ENCODE data around the gene INHBB.

Gene INHBB

GRCh38 chr2:120381192-120381591 is 35.3 kb downstream of the INHBB start:
- TF ChIP-seq, protein P1, sequence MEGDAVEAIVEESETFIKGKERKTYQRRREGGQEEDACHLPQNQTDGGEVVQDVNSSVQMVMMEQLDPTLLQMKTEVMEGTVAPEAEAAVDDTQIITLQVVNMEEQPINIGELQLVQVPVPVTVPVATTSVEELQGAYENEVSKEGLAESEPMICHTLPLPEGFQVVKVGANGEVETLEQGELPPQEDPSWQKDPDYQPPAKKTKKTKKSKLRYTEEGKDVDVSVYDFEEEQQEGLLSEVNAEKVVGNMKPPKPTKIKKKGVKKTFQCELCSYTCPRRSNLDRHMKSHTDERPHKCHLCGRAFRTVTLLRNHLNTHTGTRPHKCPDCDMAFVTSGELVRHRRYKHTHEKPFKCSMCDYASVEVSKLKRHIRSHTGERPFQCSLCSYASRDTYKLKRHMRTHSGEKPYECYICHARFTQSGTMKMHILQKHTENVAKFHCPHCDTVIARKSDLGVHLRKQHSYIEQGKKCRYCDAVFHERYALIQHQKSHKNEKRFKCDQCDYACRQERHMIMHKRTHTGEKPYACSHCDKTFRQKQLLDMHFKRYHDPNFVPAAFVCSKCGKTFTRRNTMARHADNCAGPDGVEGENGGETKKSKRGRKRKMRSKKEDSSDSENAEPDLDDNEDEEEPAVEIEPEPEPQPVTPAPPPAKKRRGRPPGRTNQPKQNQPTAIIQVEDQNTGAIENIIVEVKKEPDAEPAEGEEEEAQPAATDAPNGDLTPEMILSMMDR (IDR thresholded peaks at IDR 0.05; ENCODE audit: borderline replicate concordance, insufficient read depth, low read depth, low read length), result no peak

DNA sequence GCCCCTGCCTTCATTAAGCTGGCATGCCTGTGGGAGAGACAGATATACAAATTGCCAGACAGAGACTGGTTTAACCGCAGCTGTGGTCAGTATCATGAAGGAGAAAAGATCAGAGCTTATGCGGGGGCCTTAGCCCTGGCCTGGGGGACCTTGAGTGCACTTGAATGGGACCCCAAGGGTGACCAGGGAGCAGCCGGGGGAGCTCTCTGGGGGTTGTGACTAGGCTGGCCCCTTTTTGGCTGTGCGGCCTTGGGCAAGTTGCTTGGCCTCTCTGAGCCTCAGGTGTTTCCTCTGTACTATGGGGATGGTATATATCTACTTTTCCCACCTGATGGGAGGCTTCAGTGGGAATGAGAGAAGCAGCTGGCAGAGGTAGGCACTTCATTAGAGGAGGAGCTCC is 35.7 kb downstream of the INHBB start:
- TF ChIP-seq, protein P1 (IDR thresholded peaks at IDR 0.05; ENCODE audit: borderline replicate concordance, insufficient read depth, low read depth, low read length), result no peak

More at GRCh38 chr2:120381192-120381591, 35.3 kb downstream of the INHBB start:
- no peak overlapping the region for H3K4me3 ChIP-seq (ENCODE audit: low read depth, low read length)

GRCh38 chr2:120382541-120383144 is 36.7 kb downstream of the INHBB start:
- TF ChIP-seq, protein P1 (IDR thresholded peaks at IDR 0.05; ENCODE audit: borderline replicate concordance, insufficient read depth, low read depth, low read length), result no peak
- no peak overlapping the region for H3K4me3 ChIP-seq (ENCODE audit: low read depth, low read length)

More for the DNA sequence above, 35.7 kb downstream of the INHBB start:
- no peak overlapping the region for H3K4me3 ChIP-seq (ENCODE audit: low read depth, low read length)

GRCh38 chr2:120383191-120383590 is 37.3 kb downstream of the INHBB start:
- TF ChIP-seq, protein P1 (IDR thresholded peaks at IDR 0.05; ENCODE audit: borderline replicate concordance, insufficient read depth, low read depth, low read length), result no peak
- H3K4me3 ChIP-seq (ENCODE audit: low read depth, low read length), result no peak overlapping the region

DNA sequence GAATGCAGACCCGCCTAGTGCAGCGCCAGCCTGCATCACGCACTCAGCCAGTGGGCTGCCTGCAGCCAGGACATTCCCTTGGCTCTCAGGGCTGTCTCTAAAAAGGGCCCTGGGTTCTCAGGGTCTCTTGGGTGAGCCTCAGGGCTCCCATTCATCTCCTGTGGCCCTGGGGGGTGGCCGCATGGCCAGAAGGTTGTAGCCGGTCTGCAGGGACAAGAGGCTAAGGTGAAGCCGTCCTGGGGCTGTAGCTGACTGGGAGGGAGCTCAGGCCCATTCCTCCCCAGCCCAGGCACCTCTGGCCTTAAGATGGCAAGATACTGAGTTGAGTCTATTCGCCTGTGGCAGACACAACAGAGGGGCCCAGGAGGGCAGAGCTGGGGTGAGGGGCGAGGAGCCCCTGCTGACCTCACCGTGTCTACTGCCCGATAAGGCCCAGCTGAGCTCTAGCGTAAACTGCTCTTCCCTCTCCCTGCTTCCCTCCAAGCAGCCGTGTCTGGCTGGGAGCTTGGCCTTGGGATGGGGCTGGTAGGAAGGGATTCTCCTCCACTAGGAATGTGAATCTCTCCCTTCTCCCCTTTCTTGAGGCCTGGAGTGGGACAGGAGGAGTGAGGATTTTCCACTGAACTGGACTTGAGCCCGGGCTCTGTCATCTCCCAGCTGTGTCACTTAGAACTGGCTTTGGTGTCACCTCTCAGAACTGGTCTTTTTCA is 37.9 kb downstream of the INHBB start:
- TF ChIP-seq, protein P1 (IDR thresholded peaks at IDR 0.05; ENCODE audit: borderline replicate concordance, insufficient read depth, low read depth, low read length), result no peak
- H3K4me3 ChIP-seq (ENCODE audit: low read depth, low read length), result no peak overlapping the region

GRCh38 chr2:120384486-120385354 is 38.8 kb downstream of the INHBB start:
- TF ChIP-seq, protein P1 (IDR thresholded peaks at IDR 0.05; ENCODE audit: borderline replicate concordance, insufficient read depth, low read depth, low read length), result no peak
- no peak overlapping the region for H3K4me3 ChIP-seq (ENCODE audit: low read depth, low read length)

All from GM12875 (cell line).